Pulmonary artery endothelial cell (primary cell): ENCODE measurements around the gene OGN. TPM values are rescaled to one million over a fixed set of nuclear protein-coding genes. Genes with fewer than 3 reads are reported as not detected.

Experiments used
- DNase-seq: peaks from one replicate; pipeline ENCODE4 v3.0.0-alpha.2; 2011; ENCODE audit warnings: low read depth, low spot score
- total RNA-seq: library from RNA; depleted of rRNA; stranded (reverse); fragments of >200 nt; gene quantifications from 2 replicates; pipeline ENCODE4 v1.2.3, GENCODE V29; 2014

Gene OGN
- total RNA-seq, 1 donor from 2014 or later = not detected

GRCh38 chr9:92406477-92406876, 2.1 kb upstream of the OGN start:
- peak; percentile 7 for DNase-seq

DNA sequence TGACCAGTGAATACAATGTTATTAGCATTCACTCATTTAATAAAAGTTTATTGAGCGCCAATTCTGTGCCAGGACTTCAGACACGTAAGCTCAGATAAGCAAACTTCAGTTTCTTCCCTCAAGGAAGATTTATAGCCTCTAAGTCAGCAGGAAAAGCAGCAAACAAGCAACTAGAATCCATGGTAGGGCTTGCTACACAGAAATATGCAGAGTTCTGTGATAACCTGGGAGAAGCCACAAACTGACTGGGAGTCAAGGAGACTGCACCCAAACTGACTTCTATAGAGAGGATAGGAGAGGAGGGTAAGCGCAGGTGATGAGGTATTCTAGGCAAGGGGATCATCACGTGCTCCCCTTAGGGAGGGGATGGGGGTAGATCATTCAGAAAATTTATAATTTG, 1.4 kb upstream of the OGN start:
- no peak for DNase-seq

- DNase-seq = no peak
Measured at GRCh38 chr9:92402826-92403745, 1.3 kb downstream of the OGN start.

GRCh38 chr9:92402360-92402759, 2.0 kb downstream of the OGN start:
- no peak for DNase-seq

GRCh38 chr9:92397853-92398252, 6.5 kb downstream of the OGN start:
- no peak for DNase-seq

DNA sequence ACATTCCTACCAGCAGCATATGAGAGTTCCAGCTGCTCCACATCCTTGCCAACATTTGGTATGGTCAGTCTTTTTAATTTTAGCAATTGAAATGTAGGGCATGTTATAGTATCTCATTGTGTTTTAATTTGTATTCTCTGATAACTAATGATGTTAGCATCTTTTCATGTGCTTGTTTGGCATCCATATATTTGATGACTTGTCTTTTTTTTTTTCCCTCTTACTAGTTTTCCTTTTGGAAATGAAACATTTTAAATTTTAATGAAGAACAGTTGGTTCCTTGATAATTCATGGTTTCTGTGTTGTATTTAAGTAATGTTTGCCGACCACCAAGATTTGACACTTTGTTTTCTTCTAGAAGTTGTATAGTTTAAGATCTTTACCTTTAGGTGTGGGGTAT, 8.8 kb downstream of the OGN start:
- no peak for DNase-seq

DNA sequence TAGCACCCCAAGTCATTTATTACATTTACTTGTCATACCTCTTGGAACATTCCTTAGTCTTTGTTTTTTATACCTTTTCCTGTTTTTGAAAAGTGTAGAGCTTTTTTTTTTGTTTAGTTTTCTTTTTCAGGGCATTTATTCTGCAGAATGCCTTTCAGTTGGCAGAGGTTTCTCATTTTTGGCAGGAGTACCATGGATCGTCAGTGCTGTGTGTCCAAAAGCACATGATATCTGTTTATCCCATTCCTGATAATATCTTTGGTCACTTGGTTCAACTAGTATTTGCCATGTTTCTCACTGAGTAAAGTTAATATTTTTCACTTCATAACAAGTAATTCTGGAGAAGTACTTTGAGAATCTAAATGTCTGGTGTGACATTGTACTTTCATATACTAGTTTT, 10.7 kb downstream of the OGN start:
- peak; percentile 7 for DNase-seq

DNA sequence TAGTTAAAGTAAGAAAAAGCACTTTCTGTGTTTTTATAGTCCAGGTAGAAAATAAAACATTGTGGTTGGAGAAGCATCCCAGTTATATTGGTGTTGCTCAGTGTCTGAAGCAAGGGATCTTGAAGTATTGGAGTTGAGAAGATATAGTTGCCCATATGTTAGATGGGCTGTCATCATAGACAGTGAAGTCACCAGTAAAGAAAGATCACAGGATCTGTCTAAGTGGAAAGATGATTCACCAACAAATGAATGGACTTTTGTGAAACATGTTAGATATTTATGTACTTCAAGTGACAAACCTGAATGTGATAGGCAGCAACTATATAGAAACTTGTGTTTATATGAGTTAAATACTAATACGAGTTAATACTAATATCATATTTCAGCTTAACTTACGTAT, 11.7 kb downstream of the OGN start:
- DNase-seq = no peak

- no peak for DNase-seq
Measured at GRCh38 chr9:92385953-92386352, 18.4 kb downstream of the OGN start.

GRCh38 chr9:92385477-92385876, 18.9 kb downstream of the OGN start:
- no peak for DNase-seq

- no peak for DNase-seq
Measured at GRCh38 chr9:92385001-92385400, 19.4 kb downstream of the OGN start.

DNA sequence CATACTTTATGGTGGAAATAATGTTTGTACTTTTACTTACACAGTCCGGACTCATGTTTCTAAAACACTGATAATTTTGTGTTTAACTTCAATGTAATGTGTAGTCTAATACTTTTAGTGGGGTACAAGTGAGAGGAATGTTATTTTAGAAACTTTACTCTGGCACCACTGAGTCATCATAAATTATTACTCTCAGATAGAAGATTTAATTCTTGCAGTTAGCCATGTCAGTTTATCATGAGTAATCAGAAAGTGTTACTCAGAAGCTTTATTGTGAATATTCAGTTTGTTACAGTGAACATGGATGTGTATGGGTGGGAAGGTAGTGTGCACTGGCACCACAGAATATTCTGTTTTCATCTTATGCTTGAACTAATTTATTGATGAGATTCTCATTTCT, 20.0 kb downstream of the OGN start:
- DNase-seq = no peak

- no peak for DNase-seq
Measured at GRCh38 chr9:92381775-92382174, 22.6 kb downstream of the OGN start.

GRCh38 chr9:92380603-92381002, 23.8 kb downstream of the OGN start:
- DNase-seq = no peak

- no peak for DNase-seq
Measured at GRCh38 chr9:92378865-92379560, 25.4 kb downstream of the OGN start.

- no peak for DNase-seq
Measured at GRCh38 chr9:92377876-92378275, 26.5 kb downstream of the OGN start.

DNA sequence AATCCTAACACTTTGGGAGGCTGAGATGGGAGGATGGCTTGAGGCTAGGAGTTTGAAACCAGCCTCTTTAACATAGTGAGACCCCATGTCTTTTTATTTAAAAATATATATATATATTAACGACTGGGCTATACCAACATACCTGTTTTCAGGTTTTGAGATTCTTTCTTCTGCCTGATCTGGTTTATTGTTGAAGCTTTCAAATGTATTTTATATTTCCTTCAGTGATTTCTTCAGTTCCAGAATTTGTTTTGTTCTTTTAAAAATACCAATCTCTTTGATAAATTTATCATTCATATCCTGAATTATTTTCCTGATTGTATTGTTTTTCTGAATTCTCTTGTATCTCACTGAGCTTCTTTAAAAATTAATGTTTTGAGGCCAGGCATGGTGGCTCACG, 31.2 kb downstream of the OGN start:
- DNase-seq = no peak

GRCh38 chr9:92369075-92369474, 35.3 kb downstream of the OGN start:
- DNase-seq = no peak

DNA sequence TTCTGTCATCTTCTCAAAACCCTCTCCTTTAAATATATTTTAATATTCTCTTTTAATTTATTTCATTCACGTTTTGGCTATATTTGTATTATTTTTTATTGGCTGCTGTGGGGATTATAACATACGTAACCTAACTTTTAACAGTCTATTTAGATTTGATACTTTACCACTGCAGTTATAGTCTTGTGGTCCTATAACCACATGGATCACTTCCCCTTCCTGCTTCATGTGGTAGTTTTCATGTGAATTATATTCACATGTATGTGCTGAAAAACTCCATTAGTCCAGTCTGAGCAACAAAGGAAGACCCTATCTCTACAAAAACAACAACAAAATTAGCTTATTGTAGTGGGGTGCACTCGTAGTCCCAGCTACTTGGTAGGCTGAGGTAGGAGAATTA, 44.3 kb downstream of the OGN start:
- DNase-seq = no peak

GRCh38 chr9:92359394-92359995, 44.9 kb downstream of the OGN start:
- DNase-seq = no peak

GRCh38 chr9:92353051-92353450, 51.3 kb downstream of the OGN start:
- DNase-seq = no peak

DNA sequence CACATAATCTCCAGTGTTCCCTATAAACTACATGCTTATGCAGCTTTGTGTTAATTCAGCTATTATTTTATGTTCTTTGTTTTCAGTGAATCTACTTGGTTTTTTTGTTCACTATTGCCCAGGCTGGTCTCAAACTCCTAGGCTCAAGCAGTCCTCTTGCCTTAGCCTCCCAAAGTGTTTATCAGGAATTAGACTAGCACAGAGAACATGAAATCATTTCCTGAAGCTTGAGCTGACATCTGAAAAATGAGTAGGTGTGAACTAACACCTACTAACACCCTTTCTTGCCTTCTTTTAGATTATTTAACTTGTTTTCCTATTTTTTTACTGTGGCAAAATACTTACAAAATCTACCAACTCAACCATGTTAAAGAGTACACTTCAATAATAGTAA, 53.6 kb downstream of the OGN start:
- DNase-seq = no peak
